Ascending aorta (tissue), 2 donors: Measurements from ENCODE around the gene DIPK1C. TPM values are rescaled to one million over a fixed set of nuclear protein-coding genes. Genes with fewer than 3 reads are reported as not detected.

ENCODE experiments used
- DNase-seq, 2 donors: peaks; one replicate each; pipeline ENCODE4 v3.0.0-alpha.2; 2019; ENCODE audit warnings: low spot score in 2 of 2
- H3K27ac ChIP-seq, 2 donors: fragments of 200-600 bp; sonication (generic); one replicate each; pipeline ENCODE4 v1.5.1; 2016 to 2017; ENCODE audit warnings: mild to moderate bottlenecking in 1 of 2
- H3K27me3 ChIP-seq: fragments of 200-600 bp; sonication (generic); one replicate; pipeline ENCODE4 v1.5.1; 2017
- H3K36me3 ChIP-seq, 2 donors: fragments of 200-600 bp; sonication (generic); one replicate each; pipeline ENCODE4 v1.5.1; 2016
- H3K4me1 ChIP-seq, 2 donors: fragments of 200-600 bp; sonication (generic); one replicate each; pipeline ENCODE4 v1.5.1; 2016 to 2017; ENCODE audit warnings: mild to moderate bottlenecking in 1 of 2
- H3K4me3 ChIP-seq, 2 donors: fragments of 200-600 bp; sonication (generic); one replicate each; pipeline ENCODE4 v1.5.1; 2016 to 2017; ENCODE audit warnings: mild to moderate bottlenecking in 1 of 2
- H3K9me3 ChIP-seq, 2 donors: fragments of 200-600 bp; sonication (generic); one replicate each; pipeline ENCODE4 v1.5.1; 2016
- intact Hi-C: fragments of 100-400 bp; cut with DNase I; formaldehyde crosslinking; loops from one replicate; pipeline ENCODE4 v1.15.1; 2023
- total RNA-seq: library from RNA; depleted of rRNA; stranded (reverse); fragments of >200 nt; gene quantifications from one replicate; pipeline ENCODE4 v1.1.0, GENCODE V29; 2016
- TF ChIP-seq, protein P1 (sequence below), 3 experiments: fragments of 200-600 bp in 2 of 3; fragments of 450-650 bp in 1 of 3; sonication (generic) in 2 of 3; IDR thresholded peaks; one replicate each; pipeline ENCODE4 v1.5.1; 2016 to 2019; ENCODE audit warnings: antibody characterized with exemption in 3 of 3, mild to moderate bottlenecking in 1 of 3, moderate library complexity in 1 of 3

The DIPK1C gene
- total RNA-seq, 1 donor from 2014 or later: not detected

DNA sequence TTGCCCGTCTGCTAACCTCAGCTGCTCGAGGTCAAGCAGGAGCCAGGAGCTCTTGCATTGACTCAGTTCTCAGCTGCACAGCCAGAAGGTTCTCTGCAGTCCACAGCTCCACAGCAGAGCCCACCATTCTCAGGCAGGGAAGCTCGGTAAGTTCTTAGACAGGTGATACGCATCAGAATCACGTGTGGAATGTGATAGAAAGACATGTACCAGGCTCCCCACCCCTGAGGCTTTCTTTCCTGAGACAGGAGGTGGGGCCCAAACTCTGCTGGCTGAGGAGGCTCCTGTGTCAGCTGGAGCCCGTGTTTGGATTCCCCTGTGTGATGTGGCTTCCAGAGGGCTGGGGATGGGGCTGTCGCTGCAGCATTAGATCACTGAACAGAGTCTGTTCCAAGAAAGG lies 28.0 kb downstream of the DIPK1C start:
- DNase-seq: no peak
- H3K27ac ChIP-seq: no peak overlapping the region
- intact Hi-C loops: no loop called here
- no peaks in the 10 kb centered on the region for H3K36me3 ChIP-seq
- TF ChIP-seq, protein P1, sequence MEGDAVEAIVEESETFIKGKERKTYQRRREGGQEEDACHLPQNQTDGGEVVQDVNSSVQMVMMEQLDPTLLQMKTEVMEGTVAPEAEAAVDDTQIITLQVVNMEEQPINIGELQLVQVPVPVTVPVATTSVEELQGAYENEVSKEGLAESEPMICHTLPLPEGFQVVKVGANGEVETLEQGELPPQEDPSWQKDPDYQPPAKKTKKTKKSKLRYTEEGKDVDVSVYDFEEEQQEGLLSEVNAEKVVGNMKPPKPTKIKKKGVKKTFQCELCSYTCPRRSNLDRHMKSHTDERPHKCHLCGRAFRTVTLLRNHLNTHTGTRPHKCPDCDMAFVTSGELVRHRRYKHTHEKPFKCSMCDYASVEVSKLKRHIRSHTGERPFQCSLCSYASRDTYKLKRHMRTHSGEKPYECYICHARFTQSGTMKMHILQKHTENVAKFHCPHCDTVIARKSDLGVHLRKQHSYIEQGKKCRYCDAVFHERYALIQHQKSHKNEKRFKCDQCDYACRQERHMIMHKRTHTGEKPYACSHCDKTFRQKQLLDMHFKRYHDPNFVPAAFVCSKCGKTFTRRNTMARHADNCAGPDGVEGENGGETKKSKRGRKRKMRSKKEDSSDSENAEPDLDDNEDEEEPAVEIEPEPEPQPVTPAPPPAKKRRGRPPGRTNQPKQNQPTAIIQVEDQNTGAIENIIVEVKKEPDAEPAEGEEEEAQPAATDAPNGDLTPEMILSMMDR (IDR thresholded peaks at IDR 0.05): no peak
- H3K27me3 ChIP-seq: no peaks in the 10 kb centered on the region
- no peaks in the 10 kb centered on the region for H3K9me3 ChIP-seq
- H3K4me3 ChIP-seq: no peak overlapping the region
- H3K4me1 ChIP-seq: no peaks in the 10 kb centered on the region

DNA sequence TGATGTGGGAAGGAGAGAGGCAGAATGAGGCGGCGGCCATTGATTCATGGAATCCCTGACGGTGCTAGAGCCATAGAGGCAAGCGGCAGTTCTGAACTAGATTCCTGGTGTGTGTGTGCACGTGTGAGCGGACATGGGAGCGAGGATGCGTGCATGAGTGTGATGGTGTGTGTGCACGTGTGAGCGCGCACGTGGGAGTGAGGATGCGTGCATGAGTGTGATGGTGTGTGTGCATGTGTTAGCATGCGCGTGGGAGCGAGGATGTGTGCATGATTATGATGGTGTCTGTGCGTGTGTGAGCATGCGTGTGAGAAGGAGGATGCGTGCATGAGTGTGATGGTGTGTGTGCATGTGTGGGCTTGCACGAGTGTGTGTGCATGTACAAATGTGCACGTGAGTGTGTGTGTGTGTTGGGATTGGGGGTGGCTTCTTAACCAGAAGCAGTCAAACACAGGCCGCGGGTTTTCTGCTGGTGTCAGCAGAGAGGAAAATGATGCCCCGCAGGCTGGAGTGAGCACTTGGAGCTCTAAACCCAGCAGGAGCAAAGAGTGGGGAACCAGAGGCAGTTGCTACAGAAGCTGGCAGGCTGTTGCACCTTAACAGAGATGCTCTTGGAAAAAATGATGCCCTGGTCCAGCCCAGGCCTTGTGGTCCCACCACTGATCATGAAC lies 29.5 kb downstream of the DIPK1C start:
- Histone ChIP-seq H3K27me3 (no peaks in the 10 kb centered on the region), H3K36me3 (no peaks in the 10 kb centered on the region), H3K4me3 (no peak overlapping the region), H3K27ac (no peak overlapping the region), H3K4me1 (no peaks in the 10 kb centered on the region), H3K9me3 (no peaks in the 10 kb centered on the region)
- DNase-seq: no peak
- TF ChIP-seq, protein P1 (IDR thresholded peaks at IDR 0.05): no peak
- intact Hi-C loops: no loop called here

DNA sequence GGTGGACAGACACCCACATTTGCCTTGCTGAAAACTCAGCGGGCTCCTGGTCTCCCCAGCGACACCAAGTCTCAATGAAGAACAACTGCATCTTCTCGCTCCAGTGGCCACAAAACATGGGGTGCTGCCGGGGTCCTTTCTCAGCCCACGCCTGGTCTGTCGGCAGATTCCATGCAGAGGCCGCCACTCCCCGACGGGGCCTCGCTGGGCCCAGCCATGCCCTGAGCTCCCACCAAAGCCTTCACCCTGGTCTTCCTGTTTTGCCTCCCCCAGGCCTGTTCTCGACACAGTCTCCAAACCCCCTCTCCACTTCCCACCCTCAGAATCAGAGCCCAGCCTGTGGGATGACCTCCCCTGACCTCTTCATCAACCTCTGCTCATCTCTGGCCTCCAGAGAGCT lies 31.2 kb downstream of the DIPK1C start:
- DNase-seq: no peak
- Histone ChIP-seq H3K27me3 (no peaks in the 10 kb centered on the region), H3K9me3 (no peaks in the 10 kb centered on the region), H3K4me3 (no peak overlapping the region), H3K4me1 (no peaks in the 10 kb centered on the region), H3K27ac (no peak overlapping the region), H3K36me3 (no peaks in the 10 kb centered on the region)
- TF ChIP-seq, protein P1 (IDR thresholded peaks at IDR 0.05): no peak
- intact Hi-C loops: no loop called here

DNA sequence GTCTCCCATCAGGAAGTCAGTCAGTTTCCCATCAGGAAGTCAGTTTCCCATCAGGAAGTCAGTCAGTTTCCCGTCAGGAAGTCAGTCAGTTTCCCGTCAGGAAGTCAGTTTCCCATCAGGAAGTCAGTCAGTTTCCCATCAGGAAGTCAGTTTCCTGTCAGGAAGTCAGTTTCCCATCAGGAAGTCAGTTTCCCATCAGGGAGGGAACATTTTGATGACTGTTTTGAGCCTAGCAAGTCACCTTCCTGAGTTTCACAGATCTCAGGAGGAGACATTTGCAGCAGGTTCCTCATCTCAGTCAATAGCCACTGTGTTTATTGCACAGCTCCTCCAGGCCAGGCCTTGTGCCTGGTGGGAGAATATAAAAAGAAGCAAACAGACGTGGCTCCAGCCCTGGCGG lies 31.9 kb downstream of the DIPK1C start:
- TF ChIP-seq, protein P1 (IDR thresholded peaks at IDR 0.05): no peak
- no peak overlapping the region for H3K27ac ChIP-seq

DNA sequence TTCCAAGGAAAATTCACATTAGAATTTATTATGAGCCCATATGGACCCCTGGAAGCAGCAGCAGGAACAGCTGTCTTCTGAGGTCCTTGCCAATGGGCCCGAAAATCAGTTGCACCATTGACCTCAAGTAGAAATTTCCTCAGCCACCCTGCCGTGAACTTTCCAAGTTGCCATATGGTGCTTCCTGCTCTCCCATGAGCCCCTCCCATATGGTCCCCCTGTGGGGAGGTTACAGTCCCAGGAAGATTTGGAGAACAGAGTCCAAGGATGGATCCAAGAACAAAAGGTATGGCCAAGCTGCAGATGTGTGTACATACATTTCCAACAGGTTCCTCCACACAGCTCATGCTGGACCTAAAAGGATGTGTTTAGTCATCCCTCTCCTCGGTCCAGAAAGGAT lies 34.6 kb downstream of the DIPK1C start:
- TF ChIP-seq, protein P1 (IDR thresholded peaks at IDR 0.05): no peak
- no peak overlapping the region for H3K27ac ChIP-seq
- H3K4me1 ChIP-seq: no peaks in the 10 kb centered on the region
- no peaks in the 10 kb centered on the region for H3K9me3 ChIP-seq
- H3K27me3 ChIP-seq: no peaks in the 10 kb centered on the region
- DNase-seq: no peak
- H3K4me3 ChIP-seq: no peak overlapping the region
- no peaks in the 10 kb centered on the region for H3K36me3 ChIP-seq
- intact Hi-C loops: no loop called here

More for the DNA sequence above, 31.9 kb downstream of the DIPK1C start:
- no peak for DNase-seq
- Histone ChIP-seq H3K4me3 (no peak overlapping the region), H3K4me1 (no peaks in the 10 kb centered on the region), H3K36me3 (no peaks in the 10 kb centered on the region), H3K9me3 (no peaks in the 10 kb centered on the region), H3K27me3 (no peaks in the 10 kb centered on the region)
- intact Hi-C loops: no loop called here

DNA sequence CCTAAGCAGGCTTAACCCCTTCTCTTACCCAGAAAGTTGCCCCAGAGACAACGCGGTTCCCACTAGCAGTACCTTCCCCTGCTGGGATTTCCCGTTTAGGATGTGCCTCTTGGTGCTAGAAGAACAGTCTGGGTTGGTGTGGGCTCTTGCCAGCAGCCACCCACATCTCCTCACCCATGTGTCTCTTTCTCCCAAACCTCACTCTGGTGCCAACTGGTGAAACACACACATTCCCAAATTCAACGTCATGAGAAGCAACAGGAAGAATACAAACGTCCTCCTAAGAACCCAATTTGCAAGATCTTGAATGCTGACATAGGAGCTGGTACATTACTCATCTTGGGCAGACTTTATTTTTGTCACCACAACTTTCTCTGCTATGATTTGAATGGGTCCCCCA lies 36.2 kb downstream of the DIPK1C start:
- Histone ChIP-seq H3K4me1 (no peaks in the 10 kb centered on the region), H3K36me3 (no peaks in the 10 kb centered on the region), H3K9me3 (no peaks in the 10 kb centered on the region), H3K27me3 (no peaks in the 10 kb centered on the region), H3K4me3 (no peak overlapping the region), H3K27ac (no peak overlapping the region)
- intact Hi-C loops: no loop called here
- DNase-seq: no peak
- TF ChIP-seq, protein P1 (IDR thresholded peaks at IDR 0.05): no peak
